ENCODE data around the gene CAP2.

GRCh38 chr6:17347012-17347411 lies 46.4 kb upstream of the CAP2 start:
- no peak for TF ChIP-seq CTCF (IDR thresholded peaks at IDR 0.05; ENCODE audit: insufficient read depth, low read depth, low read length)
- no peak for TF ChIP-seq EZH2 (IDR thresholded peaks at IDR 0.05; ENCODE audit: insufficient read depth, low read length)
